ENCODE measurements around the gene FAM193A.
"Not testable (repeated sequence)": the region's sequence is repeated elsewhere in the genome, so short reads cannot be mapped to it uniquely, and the experiment has no call there.

The FAM193A gene

GRCh38 chr4:2650276-2650675 lies 113.8 kb downstream of the FAM193A start:
- no peak for DNase-seq (ENCODE audit: low read depth in 2 of 2)

- no peak for DNase-seq (ENCODE audit: low read depth in 2 of 2)
These were observed 115.1 kb downstream of the FAM193A start for GRCh38 chr4:2651546-2651945.

- DNase-seq (ENCODE audit: low read depth in 2 of 2) = no peak
These were observed 115.6 kb downstream of the FAM193A start for GRCh38 chr4:2651998-2652397.

- DNase-seq (ENCODE audit: low read depth in 2 of 2) = no peak
These were observed 116.1 kb downstream of the FAM193A start for GRCh38 chr4:2652415-2653160.

- DNase-seq (ENCODE audit: low read depth in 2 of 2) = no peak
These were observed 124.3 kb downstream of the FAM193A start for GRCh38 chr4:2660596-2661211.

- no peak for DNase-seq (ENCODE audit: low read depth in 2 of 2)
These were observed 126.2 kb downstream of the FAM193A start for GRCh38 chr4:2662598-2662997.

GRCh38 chr4:2663275-2663674 lies 126.8 kb downstream of the FAM193A start:
- no peak for DNase-seq (ENCODE audit: low read depth in 2 of 2)

- DNase-seq (ENCODE audit: low read depth in 2 of 2) = no peak
These were observed 130.3 kb downstream of the FAM193A start for GRCh38 chr4:2666722-2667247.

- DNase-seq (ENCODE audit: low read depth in 2 of 2) = no peak
These were observed 131.0 kb downstream of the FAM193A start for GRCh38 chr4:2667428-2667827.

GRCh38 chr4:2671267-2671895 lies 134.9 kb downstream of the FAM193A start:
- DNase-seq (ENCODE audit: low read depth in 2 of 2) = no peak

- no peak for DNase-seq (ENCODE audit: low read depth in 2 of 2)
These were observed 135.6 kb downstream of the FAM193A start for GRCh38 chr4:2672082-2672481.

GRCh38 chr4:2672700-2673099 lies 136.3 kb downstream of the FAM193A start:
- no peak for DNase-seq (ENCODE audit: low read depth in 2 of 2)

GRCh38 chr4:2673157-2673556 lies 136.7 kb downstream of the FAM193A start:
- DNase-seq (ENCODE audit: low read depth in 2 of 2) = no peak

- DNase-seq (ENCODE audit: low read depth in 2 of 2) = not testable (repeated sequence)
These were observed 143.3 kb downstream of the FAM193A start for GRCh38 chr4:2679762-2680161.

GRCh38 chr4:2684486-2684885 lies 148.0 kb downstream of the FAM193A start:
- DNase-seq (ENCODE audit: low read depth in 2 of 2) = no peak

GRCh38 chr4:2685541-2685940 lies 149.1 kb downstream of the FAM193A start:
- DNase-seq (ENCODE audit: low read depth in 2 of 2) = no peak

GRCh38 chr4:2686379-2687265 lies 150.2 kb downstream of the FAM193A start:
- no peak for DNase-seq (ENCODE audit: low read depth in 2 of 2)

- no peak for DNase-seq (ENCODE audit: low read depth in 2 of 2)
These were observed 151.8 kb downstream of the FAM193A start for GRCh38 chr4:2688281-2688680.

- DNase-seq (ENCODE audit: low read depth in 2 of 2) = no peak
These were observed 152.2 kb downstream of the FAM193A start for GRCh38 chr4:2688697-2689096.

GRCh38 chr4:2689114-2689513 lies 152.7 kb downstream of the FAM193A start:
- no peak for DNase-seq (ENCODE audit: low read depth in 2 of 2)

- DNase-seq (ENCODE audit: low read depth in 2 of 2) = no peak
These were observed 153.6 kb downstream of the FAM193A start for GRCh38 chr4:2689825-2690700.
